MM.1S (cell line): ENCODE results near the gene PTTG1IP2.

Experiments used
- DNase-seq: peaks from one replicate; pipeline ENCODE4 v3.0.0-alpha.2; 2015
- H2AFZ ChIP-seq: fragments of 300-600 bp; sonication (generic); 2 replicates; pipeline ENCODE4 v1.6.0; 2016; ENCODE audit warnings: antibody characterized with exemption, low read length
- H3F3A ChIP-seq: fragments of 300-600 bp; sonication (generic); 2 replicates; pipeline ENCODE4 v1.6.1; 2016; ENCODE audit warnings: mild to moderate bottlenecking, antibody characterized with exemption, low read length, moderate library complexity, mixed read lengths; ENCODE audit not compliant: insufficient read depth
- H3K27ac ChIP-seq: fragments of 300-600 bp; sonication (generic); 2 replicates; pipeline ENCODE4 v1.5.1; 2016; ENCODE audit warnings: mild to moderate bottlenecking, low read length
- H3K27me3 ChIP-seq: fragments of 300-600 bp; sonication (generic); replicated peaks from 2 replicates; pipeline ENCODE4 v1.6.0; 2016; ENCODE audit warnings: low read length; ENCODE audit not compliant: insufficient read depth
- H3K36me3 ChIP-seq: fragments of 300-600 bp; sonication (generic); replicated peaks from 2 replicates; pipeline ENCODE4 v1.6.1; 2016; ENCODE audit warnings: mild to moderate bottlenecking, low read length, mixed read lengths; ENCODE audit not compliant: insufficient read depth
- H3K4me1 ChIP-seq: fragments of 300-600 bp; sonication (generic); 2 replicates; pipeline ENCODE4 v1.6.1; 2016; ENCODE audit warnings: low read length, mixed read lengths
- H3K4me2 ChIP-seq: fragments of 300-600 bp; sonication (generic); 2 replicates; pipeline ENCODE4 v1.6.0; 2016; ENCODE audit warnings: low read depth, low read length
- H3K4me3 ChIP-seq: fragments of 300-600 bp; sonication (generic); 2 replicates; pipeline ENCODE4 v1.5.1; 2016; ENCODE audit warnings: low read length, mixed read lengths
- H3K79me2 ChIP-seq: fragments of 300-600 bp; sonication (generic); 2 replicates; pipeline ENCODE4 v1.6.1; 2016; ENCODE audit warnings: mixed run types, low read length, mixed read lengths
- H3K9ac ChIP-seq: fragments of 300-600 bp; sonication (generic); 2 replicates; pipeline ENCODE4 v1.6.1; 2016; ENCODE audit warnings: low read length, mixed read lengths
- H3K9me2 ChIP-seq: fragments of 300-600 bp; sonication (generic); replicated peaks from 2 replicates; pipeline ENCODE4 v1.6.1; 2016; ENCODE audit warnings: mild to moderate bottlenecking, low read length, mixed read lengths; ENCODE audit not compliant: insufficient read depth
- H3K9me3 ChIP-seq: fragments of 300-600 bp; sonication (generic); replicated peaks from 2 replicates; pipeline ENCODE4 v1.6.1; 2016; ENCODE audit warnings: mild to moderate bottlenecking, low read length, mixed read lengths; ENCODE audit not compliant: insufficient read depth
- H4K20me1 ChIP-seq: fragments of 300-600 bp; sonication (generic); 2 replicates; pipeline ENCODE4 v1.6.1; 2016; ENCODE audit warnings: mild to moderate bottlenecking, low read length, moderate library complexity, mixed read lengths; ENCODE audit not compliant: insufficient read depth
- EZH2 ChIP-seq: fragments of 300-600 bp; sonication (generic); optimal IDR thresholded peaks from 2 replicates; pipeline ENCODE3; 2017; ENCODE audit warnings: low read depth, mild to moderate bottlenecking, antibody characterized with exemption, low read length, mixed read lengths
- EZH2phosphoT487 ChIP-seq: fragments of 300-600 bp; sonication (generic); IDR thresholded peaks from 2 replicates; pipeline ENCODE4 v1.6.1; 2018; ENCODE audit warnings: antibody characterized with exemption, low read length
- TF ChIP-seq, protein P1 (sequence below): fragments of 300-600 bp; sonication (generic); IDR thresholded peaks from 2 replicates; pipeline ENCODE4 v1.5.1; 2016; ENCODE audit warnings: antibody characterized with exemption, low read length, mixed read lengths

The PTTG1IP2 gene

DNA sequence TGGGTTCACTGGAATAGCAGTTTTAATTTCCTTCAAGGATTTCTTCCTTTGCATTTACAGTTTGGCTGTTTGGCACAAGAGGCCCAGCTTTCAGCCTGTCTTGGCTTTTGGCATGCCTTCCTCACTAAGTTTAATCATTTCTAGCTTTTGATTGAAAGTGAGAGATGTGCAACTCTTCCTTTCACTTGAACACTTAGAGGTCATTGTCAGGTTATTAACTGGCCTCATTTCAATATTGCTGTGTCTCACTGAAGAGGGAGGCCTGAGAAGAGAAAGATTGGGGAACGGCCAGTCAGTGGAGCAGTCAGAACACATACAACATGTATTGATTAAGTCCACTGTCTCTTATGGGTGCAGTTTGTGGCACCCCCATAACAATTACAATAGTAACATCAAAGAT is 33.9 kb downstream of the PTTG1IP2 start:
- Histone ChIP-seq H3K4me3 (no peak overlapping the region), H3K9me3 (no peaks in the 10 kb centered on the region), H2AFZ (no peak overlapping the region), H3K9me2 (no peaks in the 10 kb centered on the region), H3K4me1 (no peaks in the 10 kb centered on the region), H3K36me3 (no peaks in the 10 kb centered on the region), H3K79me2 (no peaks in the 10 kb centered on the region), H3K27me3 (no peaks in the 10 kb centered on the region), H3F3A (no peaks in the 10 kb centered on the region), H4K20me1 (no peaks in the 10 kb centered on the region), H3K9ac (no peak overlapping the region), H3K27ac (no peak overlapping the region), H3K4me2 (no peak overlapping the region)
- TF ChIP-seq EZH2phosphoT487 (no peak), EZH2 (no peak)
- TF ChIP-seq, protein P1, sequence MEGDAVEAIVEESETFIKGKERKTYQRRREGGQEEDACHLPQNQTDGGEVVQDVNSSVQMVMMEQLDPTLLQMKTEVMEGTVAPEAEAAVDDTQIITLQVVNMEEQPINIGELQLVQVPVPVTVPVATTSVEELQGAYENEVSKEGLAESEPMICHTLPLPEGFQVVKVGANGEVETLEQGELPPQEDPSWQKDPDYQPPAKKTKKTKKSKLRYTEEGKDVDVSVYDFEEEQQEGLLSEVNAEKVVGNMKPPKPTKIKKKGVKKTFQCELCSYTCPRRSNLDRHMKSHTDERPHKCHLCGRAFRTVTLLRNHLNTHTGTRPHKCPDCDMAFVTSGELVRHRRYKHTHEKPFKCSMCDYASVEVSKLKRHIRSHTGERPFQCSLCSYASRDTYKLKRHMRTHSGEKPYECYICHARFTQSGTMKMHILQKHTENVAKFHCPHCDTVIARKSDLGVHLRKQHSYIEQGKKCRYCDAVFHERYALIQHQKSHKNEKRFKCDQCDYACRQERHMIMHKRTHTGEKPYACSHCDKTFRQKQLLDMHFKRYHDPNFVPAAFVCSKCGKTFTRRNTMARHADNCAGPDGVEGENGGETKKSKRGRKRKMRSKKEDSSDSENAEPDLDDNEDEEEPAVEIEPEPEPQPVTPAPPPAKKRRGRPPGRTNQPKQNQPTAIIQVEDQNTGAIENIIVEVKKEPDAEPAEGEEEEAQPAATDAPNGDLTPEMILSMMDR = no peak
- DNase-seq = no peak

DNA sequence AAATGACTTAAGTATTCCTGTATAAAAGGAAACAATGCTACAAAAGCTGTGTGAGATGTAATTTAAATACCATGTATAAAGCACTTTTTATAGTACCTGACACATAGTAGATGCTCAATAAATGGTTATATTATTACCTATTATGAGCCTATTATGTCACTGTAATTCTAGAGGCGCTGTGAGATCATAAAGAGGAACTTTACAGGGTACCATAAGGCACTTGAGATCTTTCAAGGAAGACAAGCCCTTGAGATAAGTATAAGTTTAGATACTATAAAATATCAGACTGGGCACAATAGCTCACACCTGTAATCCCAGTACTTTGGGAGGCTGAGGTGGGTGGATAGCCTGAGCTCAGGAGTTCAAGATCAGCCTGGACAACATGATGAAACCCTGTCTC is 38.3 kb downstream of the PTTG1IP2 start:
- Histone ChIP-seq H3K9me2 (no peaks in the 10 kb centered on the region), H3K4me2 (no peak overlapping the region), H3K9me3 (no peaks in the 10 kb centered on the region), H2AFZ (no peak overlapping the region), H3K36me3 (no peaks in the 10 kb centered on the region), H3K4me3 (no peak overlapping the region), H4K20me1 (no peaks in the 10 kb centered on the region), H3K27me3 (no peaks in the 10 kb centered on the region), H3K9ac (no peak overlapping the region), H3K4me1 (no peaks in the 10 kb centered on the region), H3K27ac (no peak overlapping the region), H3F3A (no peaks in the 10 kb centered on the region), H3K79me2 (no peaks in the 10 kb centered on the region)
- DNase-seq = no peak
- TF ChIP-seq, protein P1 = no peak
- TF ChIP-seq EZH2phosphoT487 = no peak
- TF ChIP-seq EZH2 = no peak

DNA sequence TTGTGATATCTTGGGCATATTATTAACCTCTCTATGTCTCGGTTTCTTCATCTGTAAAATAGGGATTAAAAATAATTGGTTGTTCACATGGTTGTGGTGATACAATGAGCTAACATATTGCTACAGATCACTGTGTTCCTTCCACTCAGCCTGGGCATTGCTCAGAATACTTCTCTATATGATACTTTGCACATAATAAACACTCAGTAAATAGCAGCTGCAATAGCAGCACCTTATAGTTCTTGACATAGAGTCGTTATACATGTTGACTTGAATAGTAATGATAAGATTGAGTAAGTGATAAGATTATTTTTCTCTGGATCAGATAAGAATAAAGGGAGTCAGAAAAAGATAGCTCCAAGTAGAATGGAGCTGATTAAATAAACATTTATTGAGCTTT is 42.3 kb downstream of the PTTG1IP2 start:
- TF ChIP-seq EZH2phosphoT487 = no peak
- no peak for TF ChIP-seq EZH2
- TF ChIP-seq, protein P1 = no peak
- Histone ChIP-seq H3F3A (no peaks in the 10 kb centered on the region), H3K4me3 (no peak overlapping the region), H3K9me2 (no peaks in the 10 kb centered on the region), H3K9ac (no peak overlapping the region), H3K36me3 (no peaks in the 10 kb centered on the region), H3K27me3 (no peaks in the 10 kb centered on the region), H3K4me1 (no peaks in the 10 kb centered on the region), H3K79me2 (no peaks in the 10 kb centered on the region), H3K4me2 (no peak overlapping the region), H2AFZ (no peak overlapping the region), H4K20me1 (no peaks in the 10 kb centered on the region), H3K27ac (no peak overlapping the region), H3K9me3 (no peaks in the 10 kb centered on the region)
- no peak for DNase-seq
